ENCODE measurements around the gene LSG1.

The LSG1 gene

GRCh38 chr3:194696702-194697101 is 24.7 kb upstream of the LSG1 start:
- H3K27ac ChIP-seq = no peak overlapping the region
- no peak for TF ChIP-seq ZFX (IDR thresholded peaks at IDR 0.05; ENCODE audit: borderline replicate concordance)
- no peak for TF ChIP-seq CTCF (IDR thresholded peaks at IDR 0.05)

- no peak overlapping the region for H3K27ac ChIP-seq
- TF ChIP-seq ZFX (IDR thresholded peaks at IDR 0.05; ENCODE audit: borderline replicate concordance) = no peak
- TF ChIP-seq CTCF (IDR thresholded peaks at IDR 0.05) = no peak
Measured at GRCh38 chr3:194691481-194692283, 19.7 kb upstream of the LSG1 start.

GRCh38 chr3:194690501-194691372 is 18.7 kb upstream of the LSG1 start:
- no peak overlapping the region for H3K27ac ChIP-seq
- TF ChIP-seq CTCF (IDR thresholded peaks at IDR 0.05) (no peak), ZFX (IDR thresholded peaks at IDR 0.05; ENCODE audit: borderline replicate concordance) (no peak)

GRCh38 chr3:194689493-194689944 is 17.5 kb upstream of the LSG1 start:
- no peak for TF ChIP-seq ZFX (IDR thresholded peaks at IDR 0.05; ENCODE audit: borderline replicate concordance)
- no peak for TF ChIP-seq CTCF (IDR thresholded peaks at IDR 0.05)
- H3K27ac ChIP-seq = no peak overlapping the region

GRCh38 chr3:194688946-194689345 is 17.0 kb upstream of the LSG1 start:
- TF ChIP-seq ZFX (IDR thresholded peaks at IDR 0.05; ENCODE audit: borderline replicate concordance) (no peak), CTCF (IDR thresholded peaks at IDR 0.05) (no peak)
- H3K27ac ChIP-seq = no peak overlapping the region

GRCh38 chr3:194688200-194688740 is 16.3 kb upstream of the LSG1 start:
- TF ChIP-seq CTCF (IDR thresholded peaks at IDR 0.05) = no peak
- H3K27ac ChIP-seq = no peak overlapping the region

Data from 22Rv1 (cell line).